K562 (cell line): ENCODE results near the gene FARSA. TPM values are rescaled to one million over a fixed set of nuclear protein-coding genes. Genes with fewer than 3 reads are reported as not detected.
A peak's percentile ranks its signal among the peaks of the same experiment; 100 is the strongest.

Experiments used
- CBX3 ChIP-seq, 2 experiments: IDR thresholded peaks; 1 replicate in 1 of 2; 2 replicates in 1 of 2; pipeline ENCODE4 v1.6.1; 2012; ENCODE audit warnings: inconsistent platforms in 2 of 2, low read length in 2 of 2, borderline replicate concordance in 1 of 2, control low read depth in 1 of 2
- COPS2 ChIP-seq: fragments of 450-650 bp; conservative IDR thresholded peaks from 2 replicates; pipeline ENCODE4 v1.6.1; 2016; ENCODE audit warnings: mild to moderate bottlenecking, moderate library complexity
- CTBP1 ChIP-seq: fragments of 450-650 bp; IDR thresholded peaks from 2 replicates; pipeline ENCODE4 v1.6.1; 2016; ENCODE audit warnings: borderline replicate concordance
- E2F3 ChIP-seq: fragments of 250-450 bp; sonication (Bioruptor Pico); IDR thresholded peaks from 2 replicates; pipeline ENCODE4 v1.4.0; 2020; ENCODE audit warnings: mild to moderate bottlenecking
- FOXA1 ChIP-seq: fragments of 450-650 bp; IDR thresholded peaks from 2 replicates; pipeline ENCODE4 v1.6.1; 2016; ENCODE audit warnings: mild to moderate bottlenecking, borderline replicate concordance
- GATAD2A ChIP-seq: fragments of 450-650 bp; IDR thresholded peaks from 2 replicates; pipeline ENCODE4 v1.6.1; 2017
- MAFF ChIP-seq: IDR thresholded peaks from 2 replicates; pipeline ENCODE4 v1.6.1; 2012; ENCODE audit warnings: low read length, improper control_type of control experiment
- NR3C1 ChIP-seq: sonication (generic); formaldehyde crosslinking; IDR thresholded peaks from 2 replicates; pipeline ENCODE4 v1.8.1; 2022; ENCODE audit warnings: missing genetic modification reagents
- RFX5 ChIP-seq: IDR thresholded peaks from 2 replicates; pipeline ENCODE4 v1.6.1; 2011; ENCODE audit warnings: low read depth, mild to moderate bottlenecking, improper control_type of control experiment, low read length
- SIN3A ChIP-seq, 2 experiments: fragments of 150-350 bp in 1 of 2; IDR thresholded peaks; 2 replicates each; pipeline ENCODE4 v1.6.1; 2011 to 2016; ENCODE audit warnings: borderline replicate concordance in 2 of 2, low read depth in 2 of 2, low read length in 2 of 2, mild to moderate bottlenecking in 2 of 2, moderate library complexity in 2 of 2; ENCODE audit not compliant: control insufficient read depth in 1 of 2
- SMAD1 ChIP-seq: fragments of 150-350 bp; IDR thresholded peaks from 2 replicates; pipeline ENCODE4 v1.6.1; 2014; ENCODE audit warnings: low read length, low read depth; ENCODE audit not compliant: partially characterized antibody
- TCF3 ChIP-seq: sonication (generic); formaldehyde crosslinking; IDR thresholded peaks from 2 replicates; pipeline ENCODE4 v1.4.0; 2020; ENCODE audit warnings: mild to moderate bottlenecking, missing genetic modification reagents
- YY1 ChIP-seq, 3 experiments: IDR thresholded peaks; 2 replicates each; pipeline ENCODE4 v1.6.1; 2011; ENCODE audit warnings: low read length in 2 of 3, mild to moderate bottlenecking in 2 of 3, moderate library complexity in 2 of 3, borderline replicate concordance in 1 of 3, control low read depth in 1 of 3, low read depth in 1 of 3; ENCODE audit not compliant: insufficient read depth in 3 of 3, insufficient replicate concordance in 2 of 3, control insufficient read depth in 1 of 3, insufficient read length in 1 of 3; ENCODE audit errors: extremely low read depth in 1 of 3
- polyA plus RNA-seq, 8 experiments: library from polyadenylated mRNA; depleted of rRNA in 4 of 8; stranded (reverse) in 5 of 8; unstranded in 3 of 8; fragments of >200 nt; fragmentation: Nextera tagmentation in 2 of 8; fragmentation: Illumina TruSeq in 1 of 8; extraction: Ambion mirVana in 2 of 8; extraction: Trizol in 1 of 8; gene quantifications; 2 replicates each; pipeline versions ENCODE4 v1.2.1 to v1.2.3, GENCODE V29; 2011 to 2014; ENCODE audit warnings: inconsistent platforms in 1 of 8, missing spikeins in 1 of 8
- total RNA-seq, 7 experiments: library from RNA; depleted of rRNA in 6 of 7; stranded (reverse); fragments of >200 nt in 6 of 7; fragmentation: Illumina TruSeq in 2 of 7; extraction: Trizol in 2 of 7; gene quantifications; 2 replicates each; pipeline versions ENCODE4 v1.2.1 to v1.2.3, GENCODE V29; 2011 to 2021; ENCODE audit warnings: low replicate concordance in 1 of 7
- TF ChIP-seq, protein P1 (sequence below), 2 experiments: fragments of 450-650 bp; IDR thresholded peaks; 2 replicates each; pipeline ENCODE4 v1.6.1; 2016
- TF ChIP-seq, protein P2 (sequence below): sonication (generic); formaldehyde crosslinking; IDR thresholded peaks from 2 replicates; pipeline ENCODE4 v1.8.0; 2023; ENCODE audit warnings: missing genetic modification reagents, mild to moderate bottlenecking, borderline replicate concordance
- TF ChIP-seq, protein P3 (sequence below), 2 experiments: fragments of 450-650 bp in 1 of 2; sonication (generic) in 1 of 2; formaldehyde crosslinking; conservative IDR thresholded peaks; 2 replicates each; pipeline versions ENCODE4 v1.4.0 to v1.8.1; 2020 to 2022; ENCODE audit warnings: mild to moderate bottlenecking in 1 of 2, missing genetic modification reagents in 1 of 2
- TF ChIP-seq, protein P4 (sequence below): fragments of 250-450 bp; sonication (Bioruptor Pico); IDR thresholded peaks from 2 replicates; pipeline ENCODE4 v1.8.0; 2021; ENCODE audit warnings: mild to moderate bottlenecking, moderate library complexity

The FARSA gene
- total and polyA plus RNA-seq, 9 of the 15 experiments (the other 6 are each of a cell fraction or from before 2014, with no cell fraction given) = 25.2 to 237 (median 89.6) TPM

DNA sequence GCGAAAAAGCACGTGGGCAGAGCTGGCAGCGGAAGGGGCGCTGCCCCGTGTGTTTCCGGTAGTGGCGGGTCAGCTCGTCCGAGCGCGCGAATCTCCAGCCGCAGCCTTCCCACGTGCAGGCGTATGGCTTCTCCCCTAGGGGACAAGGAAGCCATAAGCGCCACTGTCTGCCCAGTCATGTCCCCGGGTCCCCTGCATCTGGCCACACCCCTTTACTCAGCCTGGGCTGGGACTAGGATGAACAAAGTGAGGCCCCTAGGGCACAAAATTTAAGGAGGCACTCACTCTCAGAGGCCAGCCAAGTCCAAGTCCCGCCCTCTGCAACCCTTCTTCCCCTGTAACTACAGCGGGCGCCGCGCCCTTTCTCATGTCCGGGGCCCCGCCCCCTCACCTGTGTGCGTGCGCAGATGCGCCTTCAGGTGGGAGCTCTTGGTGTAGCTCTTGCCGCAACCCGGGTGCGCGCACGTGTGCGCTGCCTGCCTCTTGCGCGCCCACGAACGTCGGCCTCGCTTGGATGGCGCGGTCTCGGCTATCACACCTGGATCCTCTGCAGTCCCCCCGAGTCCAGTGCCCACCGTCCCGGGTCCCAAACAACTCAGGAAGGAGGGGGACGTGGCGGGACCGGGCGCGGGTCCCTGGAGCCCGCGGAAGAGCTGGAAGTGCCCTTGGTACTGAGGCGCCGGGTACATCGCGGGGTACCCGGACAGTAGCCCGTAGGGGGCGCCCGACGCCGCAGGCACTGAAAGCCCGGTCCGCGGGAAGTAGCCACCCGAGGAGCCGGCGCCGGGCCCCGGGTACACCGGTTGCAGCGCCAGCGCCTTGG is 48.4 kb downstream of the FARSA start (continued):
- TF ChIP-seq, protein P1, sequence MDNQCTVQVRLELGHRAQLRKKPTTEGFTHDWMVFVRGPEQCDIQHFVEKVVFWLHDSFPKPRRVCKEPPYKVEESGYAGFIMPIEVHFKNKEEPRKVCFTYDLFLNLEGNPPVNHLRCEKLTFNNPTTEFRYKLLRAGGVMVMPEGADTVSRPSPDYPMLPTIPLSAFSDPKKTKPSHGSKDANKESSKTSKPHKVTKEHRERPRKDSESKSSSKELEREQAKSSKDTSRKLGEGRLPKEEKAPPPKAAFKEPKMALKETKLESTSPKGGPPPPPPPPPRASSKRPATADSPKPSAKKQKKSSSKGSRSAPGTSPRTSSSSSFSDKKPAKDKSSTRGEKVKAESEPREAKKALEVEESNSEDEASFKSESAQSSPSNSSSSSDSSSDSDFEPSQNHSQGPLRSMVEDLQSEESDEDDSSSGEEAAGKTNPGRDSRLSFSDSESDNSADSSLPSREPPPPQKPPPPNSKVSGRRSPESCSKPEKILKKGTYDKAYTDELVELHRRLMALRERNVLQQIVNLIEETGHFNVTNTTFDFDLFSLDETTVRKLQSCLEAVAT (IDR thresholded peaks at IDR 0.05) = 0 out of 4 replicates have a peak, but pooled peaks of 1 of the 2 experiments have one; percentile 46
- TF ChIP-seq FOXA1 (no peak), YY1 (IDR thresholded peaks at IDR 0.05; ENCODE audit: borderline replicate concordance in 1 of 3, control insufficient read depth in 1 of 3, extremely low read depth in 1 of 3, insufficient read depth in 3 of 3, insufficient read length in 1 of 3, insufficient replicate concordance in 2 of 3, low read depth in 1 of 3, low read length in 2 of 3) (peak; percentile 33 to 86 (median 77)), SMAD1 (no peak), GATAD2A (peak; percentile 66; the same call in 1 of the 2 replicates), CTBP1 (peak; percentile 99), CBX3 (IDR thresholded peaks at IDR 0.05; ENCODE audit: borderline replicate concordance in 1 of 2, low read length in 2 of 2) (peak in 1 of 2 experiments; percentile 43; a peak in 2 of 3 replicates), E2F3 (CRISPR knock-in tag) (peak; percentile 86), NR3C1 (CRISPR knock-in tag) (peak; percentile 58; the same call in 1 of the 2 replicates), RFX5 (no peak), TCF3 (CRISPR knock-in tag) (no peak; the same call in 1 of the 2 replicates), COPS2 (no peak), SIN3A (IDR thresholded peaks at IDR 0.05; ENCODE audit: borderline replicate concordance in 2 of 2, control insufficient read depth in 1 of 2, low read depth in 2 of 2, low read length in 2 of 2) (peak in 1 of 2 experiments; percentile 65; a peak in 2 of 4 replicates), MAFF (no peak)
- TF ChIP-seq, protein P2, sequence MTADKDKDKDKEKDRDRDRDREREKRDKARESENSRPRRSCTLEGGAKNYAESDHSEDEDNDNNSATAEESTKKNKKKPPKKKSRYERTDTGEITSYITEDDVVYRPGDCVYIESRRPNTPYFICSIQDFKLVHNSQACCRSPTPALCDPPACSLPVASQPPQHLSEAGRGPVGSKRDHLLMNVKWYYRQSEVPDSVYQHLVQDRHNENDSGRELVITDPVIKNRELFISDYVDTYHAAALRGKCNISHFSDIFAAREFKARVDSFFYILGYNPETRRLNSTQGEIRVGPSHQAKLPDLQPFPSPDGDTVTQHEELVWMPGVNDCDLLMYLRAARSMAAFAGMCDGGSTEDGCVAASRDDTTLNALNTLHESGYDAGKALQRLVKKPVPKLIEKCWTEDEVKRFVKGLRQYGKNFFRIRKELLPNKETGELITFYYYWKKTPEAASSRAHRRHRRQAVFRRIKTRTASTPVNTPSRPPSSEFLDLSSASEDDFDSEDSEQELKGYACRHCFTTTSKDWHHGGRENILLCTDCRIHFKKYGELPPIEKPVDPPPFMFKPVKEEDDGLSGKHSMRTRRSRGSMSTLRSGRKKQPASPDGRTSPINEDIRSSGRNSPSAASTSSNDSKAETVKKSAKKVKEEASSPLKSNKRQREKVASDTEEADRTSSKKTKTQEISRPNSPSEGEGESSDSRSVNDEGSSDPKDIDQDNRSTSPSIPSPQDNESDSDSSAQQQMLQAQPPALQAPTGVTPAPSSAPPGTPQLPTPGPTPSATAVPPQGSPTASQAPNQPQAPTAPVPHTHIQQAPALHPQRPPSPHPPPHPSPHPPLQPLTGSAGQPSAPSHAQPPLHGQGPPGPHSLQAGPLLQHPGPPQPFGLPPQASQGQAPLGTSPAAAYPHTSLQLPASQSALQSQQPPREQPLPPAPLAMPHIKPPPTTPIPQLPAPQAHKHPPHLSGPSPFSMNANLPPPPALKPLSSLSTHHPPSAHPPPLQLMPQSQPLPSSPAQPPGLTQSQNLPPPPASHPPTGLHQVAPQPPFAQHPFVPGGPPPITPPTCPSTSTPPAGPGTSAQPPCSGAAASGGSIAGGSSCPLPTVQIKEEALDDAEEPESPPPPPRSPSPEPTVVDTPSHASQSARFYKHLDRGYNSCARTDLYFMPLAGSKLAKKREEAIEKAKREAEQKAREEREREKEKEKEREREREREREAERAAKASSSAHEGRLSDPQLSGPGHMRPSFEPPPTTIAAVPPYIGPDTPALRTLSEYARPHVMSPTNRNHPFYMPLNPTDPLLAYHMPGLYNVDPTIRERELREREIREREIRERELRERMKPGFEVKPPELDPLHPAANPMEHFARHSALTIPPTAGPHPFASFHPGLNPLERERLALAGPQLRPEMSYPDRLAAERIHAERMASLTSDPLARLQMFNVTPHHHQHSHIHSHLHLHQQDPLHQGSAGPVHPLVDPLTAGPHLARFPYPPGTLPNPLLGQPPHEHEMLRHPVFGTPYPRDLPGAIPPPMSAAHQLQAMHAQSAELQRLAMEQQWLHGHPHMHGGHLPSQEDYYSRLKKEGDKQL (CRISPR knock-in tag) = no peak
- TF ChIP-seq, protein P3, sequence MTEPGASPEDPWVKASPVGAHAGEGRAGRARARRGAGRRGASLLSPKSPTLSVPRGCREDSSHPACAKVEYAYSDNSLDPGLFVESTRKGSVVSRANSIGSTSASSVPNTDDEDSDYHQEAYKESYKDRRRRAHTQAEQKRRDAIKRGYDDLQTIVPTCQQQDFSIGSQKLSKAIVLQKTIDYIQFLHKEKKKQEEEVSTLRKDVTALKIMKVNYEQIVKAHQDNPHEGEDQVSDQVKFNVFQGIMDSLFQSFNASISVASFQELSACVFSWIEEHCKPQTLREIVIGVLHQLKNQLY (CRISPR knock-in tag; conservative IDR thresholded peaks at IDR 0.05) = peak in 1 of 2 experiments; percentile 22; a peak in 1 of 4 replicates
- TF ChIP-seq, protein P4, sequence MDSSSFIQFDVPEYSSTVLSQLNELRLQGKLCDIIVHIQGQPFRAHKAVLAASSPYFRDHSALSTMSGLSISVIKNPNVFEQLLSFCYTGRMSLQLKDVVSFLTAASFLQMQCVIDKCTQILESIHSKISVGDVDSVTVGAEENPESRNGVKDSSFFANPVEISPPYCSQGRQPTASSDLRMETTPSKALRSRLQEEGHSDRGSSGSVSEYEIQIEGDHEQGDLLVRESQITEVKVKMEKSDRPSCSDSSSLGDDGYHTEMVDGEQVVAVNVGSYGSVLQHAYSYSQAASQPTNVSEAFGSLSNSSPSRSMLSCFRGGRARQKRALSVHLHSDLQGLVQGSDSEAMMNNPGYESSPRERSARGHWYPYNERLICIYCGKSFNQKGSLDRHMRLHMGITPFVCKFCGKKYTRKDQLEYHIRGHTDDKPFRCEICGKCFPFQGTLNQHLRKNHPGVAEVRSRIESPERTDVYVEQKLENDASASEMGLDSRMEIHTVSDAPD (CRISPR knock-in tag) = no peak
